B cell (primary cell): ENCODE results near the gene IL18R1. TPM values are rescaled to one million over a fixed set of nuclear protein-coding genes. Genes with fewer than 3 reads are reported as not detected.

ENCODE experiments used
- ATAC-seq: fragments of 200-7000 bp; cut with Tn5 transposase; one replicate; pipeline ENCODE4 v1.10.0; 2021; ENCODE audit warnings: low read depth, mild to moderate bottlenecking, moderate number of reproducible peaks, moderate library complexity
- CTCF ChIA-PET: fragments of 350-600 bp; sonication (Branson Sonifier 250); formaldehyde crosslinking; loops from one replicate; lab custom pipeline; 2021; ENCODE audit warnings: antibody characterized with exemption, inconsistent platforms; lab: Charles Lee
- POLR2A ChIA-PET: fragments of 350-600 bp; sonication (Branson Sonifier 250); formaldehyde crosslinking; loops from one replicate; lab custom pipeline; 2021; ENCODE audit warnings: antibody characterized with exemption; lab: Charles Lee
- DNase-seq: peaks from one replicate; pipeline ENCODE4 v3.0.0; 2013
- H2AFZ ChIP-seq: 2 replicates; pipeline ENCODE4 v1.6.1; 2012; ENCODE audit warnings: mild to moderate bottlenecking, low read depth, low read length; ENCODE audit not compliant: insufficient read depth, poor library complexity, severe bottlenecking
- H3K27ac ChIP-seq, 2 donors: 1 replicate in 1 of 2; 2 replicates in 1 of 2; pipeline ENCODE4 v1.5.1; 2012 to 2013; ENCODE audit warnings: low read length in 2 of 2, mild to moderate bottlenecking in 2 of 2, moderate library complexity in 1 of 2
- H3K27me3 ChIP-seq, 4 experiments: fragments of 200-600 bp in 1 of 4; sonication (generic) in 1 of 4; replicated peaks in 1 of 4; 1 replicate in 2 of 4; 2 replicates in 2 of 4; pipeline versions ENCODE4 v1.6.1 to v1.7.0; 2013 to 2016; ENCODE audit warnings: low read length in 3 of 4, mild to moderate bottlenecking in 2 of 4, mixed read lengths in 1 of 4, moderate library complexity in 1 of 4; ENCODE audit not compliant: insufficient read depth in 4 of 4, control insufficient read depth in 3 of 4; ENCODE audit errors: control extremely low read depth in 1 of 4
- H3K36me3 ChIP-seq, 2 experiments: replicated peaks in 1 of 2; 1 replicate in 1 of 2; 2 replicates in 1 of 2; pipeline versions ENCODE4 v1.6.1 to v1.7.1; 2013; ENCODE audit warnings: low read length in 1 of 2; ENCODE audit not compliant: insufficient read depth in 2 of 2, control insufficient read depth in 1 of 2; ENCODE audit errors: control extremely low read depth in 1 of 2, extremely low read depth in 1 of 2
- H3K4me1 ChIP-seq, 2 donors: fragments of 200-600 bp in 1 of 2; sonication (generic) in 1 of 2; 1 replicate in 1 of 2; 2 replicates in 1 of 2; pipeline versions ENCODE4 v1.5.1 to v1.6.1; 2013 to 2017; ENCODE audit warnings: low read length in 2 of 2; ENCODE audit not compliant: control insufficient read depth in 2 of 2, insufficient read depth in 2 of 2
- H3K4me2 ChIP-seq: replicated peaks from 2 replicates; pipeline ENCODE3; 2012; ENCODE audit warnings: mild to moderate bottlenecking, low read depth, low read length; ENCODE audit not compliant: poor library complexity, severe bottlenecking
- H3K4me3 ChIP-seq, 5 experiments: fragments of 200-600 bp in 1 of 5; sonication (generic) in 1 of 5; 1 replicate in 3 of 5; 2 replicates in 2 of 5; pipeline versions ENCODE4 v1.5.1 to v1.7.0; 2011 to 2016; ENCODE audit warnings: low read length in 4 of 5, mild to moderate bottlenecking in 4 of 5, low read depth in 2 of 5, control low read depth in 1 of 5, moderate library complexity in 1 of 5; ENCODE audit not compliant: insufficient read depth in 1 of 5; ENCODE audit errors: control extremely low read depth in 1 of 5, extremely low read depth in 1 of 5
- H3K79me2 ChIP-seq: fragments of 200-600 bp; sonication (generic); one replicate; pipeline ENCODE4 v1.6.0; 2016; ENCODE audit warnings: low read length; ENCODE audit not compliant: control insufficient read depth, insufficient read depth
- H3K9ac ChIP-seq: fragments of 200-600 bp; sonication (generic); 2 replicates; pipeline ENCODE4 v1.6.1; 2017; ENCODE audit warnings: mild to moderate bottlenecking, low read length, moderate library complexity
- H3K9me3 ChIP-seq, 3 donors: one replicate each; pipeline versions ENCODE4 v1.6.1 to v1.7.1; 2013; ENCODE audit warnings: low read length in 2 of 3; ENCODE audit not compliant: control insufficient read depth in 2 of 3, insufficient read depth in 1 of 3; ENCODE audit errors: control extremely low read depth in 1 of 3
- H4K20me1 ChIP-seq: 2 replicates; pipeline ENCODE4 v1.6.0; 2012; ENCODE audit warnings: mild to moderate bottlenecking, low read length; ENCODE audit not compliant: insufficient read depth, control insufficient read depth, poor library complexity, severe bottlenecking
- H3K27ac Mint-ChIP-seq: one replicate; pipeline ENCODE4 v1.8.0; 2021; ENCODE audit warnings: mixed read lengths
- H3K27me3 Mint-ChIP-seq: one replicate; pipeline ENCODE4 v1.8.0; 2021; ENCODE audit warnings: mixed read lengths
- H3K4me1 Mint-ChIP-seq: one replicate; pipeline ENCODE4 v1.8.0; 2021; ENCODE audit warnings: mixed read lengths
- H3K4me3 Mint-ChIP-seq: one replicate; pipeline ENCODE4 v1.8.0; 2021; ENCODE audit warnings: mixed read lengths
- H3K9me3 Mint-ChIP-seq: one replicate; pipeline ENCODE4 v1.8.0; 2022; ENCODE audit warnings: mixed read lengths; ENCODE audit not compliant: insufficient read depth
- CTCF ChIP-seq: fragments of 200-600 bp; IDR thresholded peaks from one replicate; pipeline ENCODE4 v1.8.0; 2022; ENCODE audit warnings: antibody characterized with exemption, mild to moderate bottlenecking
- EZH2 ChIP-seq: IDR thresholded peaks from 2 replicates; pipeline ENCODE4 v1.6.1; 2012; ENCODE audit warnings: borderline replicate concordance, low read depth, mild to moderate bottlenecking, moderate library complexity, low read length; ENCODE audit not compliant: insufficient read depth, poor library complexity, severe bottlenecking
- WGBS: methylation state at CpG from one replicate; pipeline ENCODE4 v1.1.5; 2013; ENCODE audit warnings: missing lambda C conversion rate; ENCODE audit not compliant: insufficient coverage; 5-methylcytosine and 5-hydroxymethylcytosine counted together
- intact Hi-C: fragments of 100-400 bp; cut with micrococcal nuclease; formaldehyde crosslinking; loops from one replicate; pipeline ENCODE4 v1.10.0; 2022
- polyA plus RNA-seq: library from polyadenylated mRNA; depleted of rRNA; stranded (reverse); fragments of >200 nt; gene quantifications from 2 replicates; pipeline ENCODE4 v1.2.3, GENCODE V29; 2012
- total RNA-seq, 2 donors: library from RNA; stranded (reverse); fragments of 120-200 nt in 1 of 2; gene quantifications; 1 replicate in 1 of 2; 2 replicates in 1 of 2; pipeline versions ENCODE4 v1.2.3 to v1.2.4, GENCODE V29; 2013 to 2022

Gene IL18R1
- total and polyA plus RNA-seq, 2 donors (not counting 1 experiment from before 2014, with no cell fraction given) = 1.1 TPM

- WGBS = no CpG with 5 or more reads among the region's 5 CpGs
- H3K36me3 ChIP-seq = no peaks in the 10 kb centered on the region
- Mint-ChIP-seq H3K9me3 (no peaks in the 10 kb centered on the region), H3K27me3 (peaks cover 25% of the 10 kb centered on the region), H3K4me1 (no peaks in the 10 kb centered on the region), H3K27ac (no peak overlapping the region), H3K4me3 (no peak overlapping the region)
- H3K4me3 ChIP-seq = no peak overlapping the region
- peaks cover 0 to 6% (median 0%) of the 10 kb centered on the region in 4 experiments for H3K27me3 ChIP-seq
- no peak overlapping the region for H3K9ac ChIP-seq
- intact Hi-C loops = no loop called here
- H3K4me2 ChIP-seq = no peak overlapping the region
- no peak overlapping the region for H3K27ac ChIP-seq
- H2AFZ ChIP-seq = no peak overlapping the region
- DNase-seq (no peak), ATAC-seq (no peak)
- H3K79me2 ChIP-seq = no peaks in the 10 kb centered on the region
- no peak for TF ChIP-seq EZH2
- no peak for TF ChIP-seq CTCF
- ChIA-PET POLR2A (no interaction called here), CTCF (no interaction called here)
- H3K9me3 ChIP-seq = no peaks in the 10 kb centered on the region
- H3K4me1 ChIP-seq = no peaks in the 10 kb centered on the region
- H4K20me1 ChIP-seq = no peaks in the 10 kb centered on the region
These were observed 24.1 kb upstream of the IL18R1 start for GRCh38 chr2:102331311-102331980.

- no peak for TF ChIP-seq EZH2
- no peak for TF ChIP-seq CTCF
- 100% methylated on average over 1 of the region's 1 CpG for WGBS
- H3K4me1 Mint-ChIP-seq = no peaks in the 10 kb centered on the region
- H3K27me3 Mint-ChIP-seq = peaks cover 22% of the 10 kb centered on the region
- CTCF ChIA-PET = no interaction called here
- no peaks in the 10 kb centered on the region for H3K9me3 Mint-ChIP-seq
- ATAC-seq (no peak), DNase-seq (no peak)
- H3K4me1 ChIP-seq = no peaks in the 10 kb centered on the region
- H3K27me3 ChIP-seq = peaks cover 0 to 6% (median 0%) of the 10 kb centered on the region in 4 experiments
- H3K4me3 ChIP-seq = no peak overlapping the region
- intact Hi-C loops = no loop called here
- H3K9me3 ChIP-seq = no peaks in the 10 kb centered on the region
- H3K27ac Mint-ChIP-seq = no peak overlapping the region
- H3K9ac ChIP-seq = no peak overlapping the region
- POLR2A ChIA-PET = no interaction called here
- H3K27ac ChIP-seq = no peak overlapping the region
- H3K79me2 ChIP-seq = no peaks in the 10 kb centered on the region
- no peak overlapping the region for H2AFZ ChIP-seq
- no peaks in the 10 kb centered on the region for H3K36me3 ChIP-seq
- H3K4me2 ChIP-seq = no peak overlapping the region
- no peak overlapping the region for H3K4me3 Mint-ChIP-seq
- no peaks in the 10 kb centered on the region for H4K20me1 ChIP-seq
These were observed 21.1 kb upstream of the IL18R1 start for GRCh38 chr2:102334486-102334885.
